H1 (cell line): ENCODE measurements around the gene ETNK1. TPM values are rescaled to one million over a fixed set of nuclear protein-coding genes. Genes with fewer than 3 reads are reported as not detected.

Experiments used
- CTCF ChIA-PET: fragments of 300-600 bp; sonication (Branson Sonifier 250); formaldehyde crosslinking; loops from one replicate; lab custom pipeline; 2021; ENCODE audit not compliant: partially characterized antibody; lab: Charles Lee
- POLR2A ChIA-PET: fragments of 300-600 bp; sonication (Branson Sonifier 250); formaldehyde crosslinking; loops from one replicate; lab custom pipeline; 2021; ENCODE audit warnings: inconsistent platforms; ENCODE audit not compliant: partially characterized antibody; lab: Charles Lee
- DNase-seq, 2 experiments: peaks; one replicate each; pipeline versions ENCODE4 v3.0.0 to v3.0.0-alpha.2; 2010 to 2022; ENCODE audit warnings: low spot score in 2 of 2, low read depth in 1 of 2, mixed read lengths in 1 of 2
- FAIRE-seq: peaks from 2 replicates; lab custom pipeline; 2011; peaks lifted over from hg19 to GRCh38; lab: Jason Lieb, UNC
- H2AFZ ChIP-seq: 2 replicates; pipeline ENCODE4 v1.8.1; 2012; ENCODE audit warnings: low read length, inconsistent platforms
- H2AK5ac ChIP-seq: 2 replicates; pipeline ENCODE4 v1.6.1; 2013; ENCODE audit warnings: low read depth, low read length
- H2BK120ac ChIP-seq: replicated peaks from 2 replicates; pipeline ENCODE3; 2013; ENCODE audit warnings: low read depth, low read length, inconsistent platforms
- H2BK12ac ChIP-seq: 2 replicates; pipeline ENCODE4 v1.6.1; 2013; ENCODE audit warnings: low read depth, low read length
- H2BK15ac ChIP-seq: 2 replicates; pipeline ENCODE4 v1.6.1; 2013; ENCODE audit warnings: low read length
- H2BK20ac ChIP-seq: 2 replicates; pipeline ENCODE4 v1.6.1; 2013; ENCODE audit warnings: low read length
- H2BK5ac ChIP-seq: 2 replicates; pipeline ENCODE4 v1.6.1; 2013; ENCODE audit warnings: low read depth, low read length
- H3K14ac ChIP-seq: 2 replicates; pipeline ENCODE4 v1.6.1; 2013; ENCODE audit warnings: inconsistent platforms; ENCODE audit not compliant: insufficient read length
- H3K18ac ChIP-seq: 2 replicates; pipeline ENCODE4 v1.6.1; 2013; ENCODE audit warnings: low read length; ENCODE audit errors: extremely low read depth
- H3K23ac ChIP-seq: 2 replicates; pipeline ENCODE4 v1.6.1; 2013; ENCODE audit warnings: inconsistent platforms; ENCODE audit not compliant: insufficient read length
- H3K23me2 ChIP-seq: 2 replicates; pipeline ENCODE4 v1.6.1; 2013; ENCODE audit warnings: low read depth, low read length
- H3K27ac ChIP-seq: 2 replicates; pipeline ENCODE4 v1.6.1; 2011; ENCODE audit warnings: low read depth, low read length, inconsistent platforms
- H3K27me3 ChIP-seq, 4 experiments: replicated peaks in 1 of 4; 1 replicate in 1 of 4; 2 replicates in 3 of 4; pipeline versions ENCODE4 v1.6.1 to v1.8.1; 2011 to 2013; ENCODE audit warnings: low read length in 3 of 4, mild to moderate bottlenecking in 3 of 4, inconsistent platforms in 2 of 4, mixed read lengths in 2 of 4, moderate library complexity in 1 of 4; ENCODE audit not compliant: control insufficient read depth in 3 of 4, insufficient read depth in 3 of 4; ENCODE audit errors: extremely low read depth in 1 of 4
- H3K36me3 ChIP-seq, 4 experiments: 2 replicates each; pipeline versions ENCODE4 v1.6.1 to v1.8.1; 2011 to 2013; ENCODE audit warnings: mild to moderate bottlenecking in 4 of 4, low read length in 3 of 4, moderate library complexity in 2 of 4, control low read depth in 1 of 4, inconsistent platforms in 1 of 4; ENCODE audit not compliant: insufficient read depth in 4 of 4, control insufficient read depth in 2 of 4
- H3K4ac ChIP-seq: replicated peaks from 2 replicates; pipeline ENCODE3; 2013; ENCODE audit warnings: low read length, low read depth, mixed read lengths, inconsistent platforms; ENCODE audit not compliant: insufficient read length
- H3K4me1 ChIP-seq, 4 experiments: replicated peaks in 1 of 4; 1 replicate in 1 of 4; 2 replicates in 3 of 4; pipeline versions ENCODE4 v1.6.1 to v1.8.1; 2011 to 2013; ENCODE audit warnings: low read length in 3 of 4, inconsistent platforms in 2 of 4, mixed read lengths in 1 of 4; ENCODE audit not compliant: insufficient read depth in 4 of 4, control insufficient read depth in 3 of 4
- H3K4me2 ChIP-seq, 2 experiments: 2 replicates each; pipeline versions ENCODE4 v1.6.1 to v1.8.1; 2011 to 2013; ENCODE audit warnings: low read depth in 2 of 2, low read length in 2 of 2, control low read depth in 1 of 2, inconsistent platforms in 1 of 2, mild to moderate bottlenecking in 1 of 2; ENCODE audit not compliant: insufficient read depth in 1 of 2
- H3K4me3 ChIP-seq, 4 experiments: fragments of 200-600, 300-600 bp in 1 of 4; sonication (generic), shearing (Covaris generic), sonication (Bioruptor Twin) in 1 of 4; 2 replicates each; pipeline versions ENCODE4 v1.5.1 to v1.8.1; 2011 to 2016; ENCODE audit warnings: low read length in 4 of 4, low read depth in 3 of 4, control low read depth in 2 of 4, inconsistent platforms in 2 of 4, mild to moderate bottlenecking in 2 of 4, mixed read lengths in 1 of 4, moderate library complexity in 1 of 4; ENCODE audit not compliant: insufficient read depth in 2 of 4; ENCODE audit errors: extremely low read depth in 1 of 4
- H3K56ac ChIP-seq: replicated peaks from 2 replicates; pipeline ENCODE3; 2013; ENCODE audit warnings: low read depth, mild to moderate bottlenecking, mixed read lengths, low read length, inconsistent platforms; ENCODE audit not compliant: insufficient read length
- H3K79me1 ChIP-seq: 2 replicates; pipeline ENCODE4 v1.6.1; 2013; ENCODE audit warnings: low read depth, low read length, control low read depth
- H3K79me2 ChIP-seq, 2 experiments: 2 replicates each; pipeline versions ENCODE4 v1.6.1 to v1.8.1; 2012 to 2013; ENCODE audit warnings: low read length in 2 of 2, mild to moderate bottlenecking in 2 of 2, inconsistent platforms in 1 of 2; ENCODE audit not compliant: insufficient read depth in 2 of 2, control insufficient read depth in 1 of 2
- H3K9ac ChIP-seq, 4 experiments: replicated peaks in 1 of 4; 1 replicate in 1 of 4; 2 replicates in 3 of 4; pipeline versions ENCODE4 v1.6.1 to v1.8.1; 2011 to 2013; ENCODE audit warnings: low read depth in 3 of 4, low read length in 3 of 4, control low read depth in 2 of 4, mild to moderate bottlenecking in 2 of 4, moderate library complexity in 2 of 4, inconsistent platforms in 1 of 4; ENCODE audit errors: extremely low read depth in 1 of 4
- H3K9me3 ChIP-seq, 2 experiments: 2 replicates each; pipeline versions ENCODE4 v1.6.1 to v1.8.1; 2012 to 2013; ENCODE audit warnings: mild to moderate bottlenecking in 2 of 2, moderate library complexity in 2 of 2, control low read depth in 1 of 2, inconsistent platforms in 1 of 2, low read depth in 1 of 2, low read length in 1 of 2, mixed read lengths in 1 of 2; ENCODE audit not compliant: insufficient read depth in 2 of 2
- H4K20me1 ChIP-seq, 2 experiments: replicated peaks in 1 of 2; 2 replicates each; pipeline versions ENCODE3 to v1.8.1; 2011 to 2013; ENCODE audit warnings: inconsistent platforms in 2 of 2, low read length in 2 of 2, mild to moderate bottlenecking in 1 of 2; ENCODE audit not compliant: insufficient read depth in 2 of 2, control insufficient read depth in 1 of 2
- H4K5ac ChIP-seq: 2 replicates; pipeline ENCODE4 v1.6.1; 2013; ENCODE audit warnings: low read length, low read depth, mixed read lengths, inconsistent platforms; ENCODE audit not compliant: insufficient read length
- H4K8ac ChIP-seq: 2 replicates; pipeline ENCODE4 v1.8.0; 2013; ENCODE audit warnings: mild to moderate bottlenecking, moderate library complexity, low read length, inconsistent platforms; ENCODE audit not compliant: insufficient read depth; ENCODE audit errors: extremely low read depth
- H4K91ac ChIP-seq: replicated peaks from 2 replicates; pipeline ENCODE3; 2013; ENCODE audit warnings: low read length, mixed read lengths, inconsistent platforms; ENCODE audit not compliant: insufficient read length
- CHD2 ChIP-seq: IDR thresholded peaks from 2 replicates; pipeline ENCODE4 v1.6.1; 2012; ENCODE audit warnings: low read length, improper control_type of control experiment
- CREB1 ChIP-seq: IDR thresholded peaks from 2 replicates; pipeline ENCODE4 v1.6.1; 2012; ENCODE audit warnings: inconsistent platforms
- GABPA ChIP-seq: IDR thresholded peaks from 2 replicates; pipeline ENCODE4 v1.6.1; 2011; ENCODE audit warnings: mild to moderate bottlenecking, low read length, moderate library complexity, borderline replicate concordance; ENCODE audit not compliant: insufficient read depth
- PHF8 ChIP-seq: fragments of 200-600 bp; sonication (generic); conservative IDR thresholded peaks from 2 replicates; pipeline ENCODE4 v1.7.1; 2012; ENCODE audit warnings: low read depth, mild to moderate bottlenecking, inconsistent platforms, low read length, moderate library complexity
- SIN3A ChIP-seq, 2 experiments: IDR thresholded peaks in 1 of 2; conservative IDR thresholded peaks in 1 of 2; 2 replicates each; pipeline ENCODE4 v1.6.1; 2011 to 2012; ENCODE audit warnings: low read length in 2 of 2, improper control_type of control experiment in 1 of 2, low read depth in 1 of 2, mild to moderate bottlenecking in 1 of 2
- TBP ChIP-seq: IDR thresholded peaks from 2 replicates; pipeline ENCODE4 v1.6.1; 2011; ENCODE audit warnings: low read depth, low read length, improper control_type of control experiment
- YY1 ChIP-seq: IDR thresholded peaks from 2 replicates; pipeline ENCODE4 v1.6.1; 2011; ENCODE audit warnings: low read depth, mild to moderate bottlenecking, low read length
- ZNF274 ChIP-seq: IDR thresholded peaks from 2 replicates; pipeline ENCODE4 v1.7.0; 2012; ENCODE audit warnings: low read length, borderline replicate concordance; ENCODE audit errors: extremely low read depth
- WGBS, 2 experiments: shearing (Covaris generic) in 1 of 2; methylation state at CpG; one replicate each; pipeline versions ENCODE4 v1.1.6 to v1.1.7; 2013 to 2015; ENCODE audit warnings: low lambda C conversion rate in 2 of 2, mixed read lengths in 2 of 2, inconsistent platforms in 1 of 2, low coverage in 1 of 2, missing lambda C conversion rate in 1 of 2; ENCODE audit not compliant: insufficient replicate concordance in 2 of 2, insufficient coverage in 1 of 2, insufficient read length in 1 of 2; ENCODE audit errors: extremely low coverage in 1 of 2, missing lambda C conversion rate in 1 of 2; 5-methylcytosine and 5-hydroxymethylcytosine counted together
- polyA plus RNA-seq, 7 experiments: library from polyadenylated mRNA; depleted of rRNA in 3 of 7; stranded (reverse) in 5 of 7; unstranded in 2 of 7; fragments of >200 nt in 5 of 7; fragments of 200-250 nt in 2 of 7; gene quantifications; 1 replicate in 5 of 7; 2 replicates in 1 of 7; 4 replicates in 1 of 7; pipeline versions ENCODE4 v1.2.1 to v1.2.3, GENCODE V29; 2011 to 2013; ENCODE audit warnings: missing spikeins in 2 of 7, mixed read lengths in 2 of 7
- total RNA-seq: library from RNA; stranded (reverse); fragmentation: NEBNext Ultra II Directional; extraction: Animal tissue kit (Norgen Biotek cat#: 25700); gene quantifications from 2 replicates; pipeline ENCODE4 v1.2.1, GENCODE V29; 2021

ETNK1 gene
- total and polyA plus RNA-seq, 2 of the 8 experiments (the other 6 are each of a cell fraction or from before 2014, with no cell fraction given) = 11.6 to 82.7 TPM

DNA sequence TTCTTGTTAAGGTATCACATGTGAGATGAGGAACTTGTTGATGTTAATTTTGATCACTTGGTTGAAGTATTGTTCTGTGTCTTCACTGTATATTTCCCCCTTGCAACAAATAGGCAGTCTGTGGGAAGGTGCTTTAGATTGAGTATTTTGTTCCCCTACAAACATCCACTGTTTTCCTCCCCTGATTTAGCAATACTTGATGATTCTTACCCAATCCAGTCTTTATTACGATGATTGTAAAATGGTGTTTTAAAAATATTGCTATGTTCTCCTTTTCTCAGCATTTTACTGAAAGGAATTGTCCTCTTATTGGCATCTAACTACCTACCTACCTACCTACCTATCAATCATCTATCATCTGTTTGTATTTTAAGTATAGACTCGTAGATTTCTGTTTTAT is 66.3 kb downstream of the ETNK1 start:
- no peak overlapping the region for H3K18ac ChIP-seq
- no peak overlapping the region for H3K23ac ChIP-seq
- H3K79me1 ChIP-seq = no peaks in the 10 kb centered on the region
- H3K23me2 ChIP-seq = no peaks in the 10 kb centered on the region
- H3K56ac ChIP-seq = no peak overlapping the region
- H4K91ac ChIP-seq = no peak overlapping the region
- DNase-seq = no peak
- POLR2A ChIA-PET = no interaction called here
- H3K27me3 ChIP-seq = no peaks in the 10 kb centered on the region
- no peak overlapping the region for H3K27ac ChIP-seq
- no peak overlapping the region for H2BK20ac ChIP-seq
- no peaks in the 10 kb centered on the region for H3K4me1 ChIP-seq
- no peaks in the 10 kb centered on the region for H3K79me2 ChIP-seq
- CTCF ChIA-PET = interaction anchor here (1.0 kb wide), 1 partner anchor 9 kb away, joined by 3 read pairs; no protein-coding TSS in a partner anchor
- FAIRE-seq = no peak
- no peak overlapping the region for H2AK5ac ChIP-seq
- no peak overlapping the region for H3K4me3 ChIP-seq
- H2BK5ac ChIP-seq = no peak overlapping the region
- H3K9ac ChIP-seq = no peak overlapping the region
- H3K36me3 ChIP-seq = peaks cover 0 to 10% (median 1%) of the 10 kb centered on the region in 4 experiments; a peak in 3 of 8 replicates
- H2BK15ac ChIP-seq = no peak overlapping the region
- H4K5ac ChIP-seq = no peak overlapping the region
- no peaks in the 10 kb centered on the region for H4K20me1 ChIP-seq
- H2BK12ac ChIP-seq = no peak overlapping the region
- no peak overlapping the region for H2AFZ ChIP-seq
- no peak overlapping the region for H3K4me2 ChIP-seq
- no peak overlapping the region for H2BK120ac ChIP-seq
- H3K4ac ChIP-seq = no peak overlapping the region
- no peak overlapping the region for H4K8ac ChIP-seq
- WGBS, 2 experiments = 94% methylated on average over 2 of the region's 2 CpGs; no CpG with 5 or more reads in 1 of the 2 experiments
- TF ChIP-seq CREB1 = no peak
- TF ChIP-seq CHD2 = no peak
- no peak for TF ChIP-seq SIN3A (conservative IDR thresholded peaks at IDR 0.05 in 1 of 2, IDR thresholded peaks at IDR 0.05 in 1 of 2; ENCODE audit: low read depth in 1 of 2, low read length in 2 of 2)
- no peak for TF ChIP-seq GABPA
- no peak for TF ChIP-seq PHF8
- TF ChIP-seq YY1 = no peak
- no peak for TF ChIP-seq ZNF274
- no peak for TF ChIP-seq TBP
- H3K9me3 ChIP-seq = peaks cover 12 to 18% of the 10 kb centered on the region in 2 experiments
- no peak overlapping the region for H3K14ac ChIP-seq
